ENCODE results near the gene CNTN2. TPM values are rescaled to one million over a fixed set of nuclear protein-coding genes. Genes with fewer than 3 reads are reported as not detected.
A peak's percentile ranks its signal among the peaks of the same experiment; 100 is the strongest.

Gene CNTN2
- 2.2 TPM in 2 replicates for total RNA-seq (2014; rRNA removed; shearing (Covaris generic))
- 0.75 and 1.3 TPM in 2 replicates for polyA plus RNA-seq (2016; fragmentation: Nextera tagmentation; extraction: Ambion mirVana)
- long read RNA-seq, full-length matches to known transcripts, result 1 of 2 reads
- long read RNA-seq, partial matches to known transcripts, result 1 of 2 reads
- long read RNA-seq, other reads (novel, unspliced or antisense), result 0 of 2 reads

- DNase-seq (ENCODE audit: low spot score) (peak; percentile 79), ATAC-seq (peak; percentile 80)
- Mint-ChIP-seq H3K9me3 (no peaks in the 10 kb centered on the region; the same call in 2 of the 3 replicates), H3K27me3 (ENCODE audit: insufficient read depth, low read depth, poor library complexity) (peaks cover 35% of the 10 kb centered on the region), H3K4me3 (peak within 1 kb of the TSS; percentile 55), H3K36me3 (ENCODE audit: low read depth) (no peaks in the 10 kb centered on the region), H3K4me1 (peaks cover 37% of the 10 kb centered on the region), H3K27ac (no peak within 1 kb of the TSS)
- Histone ChIP-seq H3K36me3 (ENCODE audit: insufficient read depth) (no peaks in the 10 kb centered on the region), H3K9me2 (ENCODE audit: insufficient read depth) (0 out of 2 replicates have a peak, but pooled peaks cover 4% of the 10 kb centered on the region), H3F3A (replicated peaks; ENCODE audit: low read depth) (no peaks in the 10 kb centered on the region), H3K27ac (ENCODE audit: low read depth) (no peak within 1 kb of the TSS), H3K4me2 (peak within 1 kb of the TSS; percentile 83), H3K79me2 (replicated peaks; ENCODE audit: insufficient read depth) (no peaks in the 10 kb centered on the region), H3K27me3 (ENCODE audit: insufficient read depth) (peaks cover 19% of the 10 kb centered on the region; the same call in 1 of the 2 replicates), H2AFZ (peak within 1 kb of the TSS; percentile 98), H4K20me1 (replicated peaks; ENCODE audit: insufficient read depth) (no peaks in the 10 kb centered on the region), H3K4me1 (ENCODE audit: insufficient read depth) (peaks cover 34% of the 10 kb centered on the region), H3K4me3 (peak within 1 kb of the TSS; percentile 50)
- TF ChIP-seq ETS1 (IDR thresholded peaks at IDR 0.05) (no peak), ZNF462 (CRISPR knock-in tag; IDR thresholded peaks at IDR 0.05) (no peak), ZNF331 (CRISPR knock-in tag; IDR thresholded peaks at IDR 0.05; ENCODE audit: low read depth) (no peak), NANOG (IDR thresholded peaks at IDR 0.05; ENCODE audit: borderline replicate concordance) (no peak), EZH2phosphoT487 (IDR thresholded peaks at IDR 0.05; ENCODE audit: unreplicated experiment) (no peak), JUNB (IDR thresholded peaks at IDR 0.05; ENCODE audit: unreplicated experiment) (no peak), POLR2AphosphoS5 (IDR thresholded peaks at IDR 0.05; ENCODE audit: low read depth) (no peak), REST (IDR thresholded peaks at IDR 0.05; ENCODE audit: unreplicated experiment) (no peak), CREB1 (CRISPR knock-in tag; IDR thresholded peaks at IDR 0.05; ENCODE audit: low read depth) (no peak), CTCF (conservative IDR thresholded peaks at IDR 0.05; ENCODE audit: low read depth in 2 of 2) (no peak)
These were observed at the start of gene CNTN2 for GRCh38 chr1:205042911-205043806. TSS of gene CNTN2 (plus strand) at chr1:205043212. CDS start at chr1:205053186, 9,974 bp downstream.

Data from GM23338 (cell line).